CD4-positive, alpha-beta T cell (primary cell): ENCODE data around the gene AQP1. TPM values are rescaled to one million over a fixed set of nuclear protein-coding genes. Genes with fewer than 3 reads are reported as not detected.

Experiments used
- ATAC-seq: fragments of 200-7000 bp; cut with Tn5 transposase; one replicate; pipeline ENCODE4 v1.10.0; 2022; ENCODE audit warnings: mild to moderate bottlenecking; ENCODE audit not compliant: poor library complexity
- CTCF ChIA-PET: fragments of 350-600 bp; sonication (Branson Sonifier 250); formaldehyde crosslinking; loops from one replicate; lab custom pipeline; 2021; ENCODE audit warnings: antibody characterized with exemption, inconsistent platforms; lab: Charles Lee
- POLR2A ChIA-PET: fragments of 350-600 bp; sonication (Branson Sonifier 250); formaldehyde crosslinking; loops from one replicate; lab custom pipeline; 2021; ENCODE audit warnings: antibody characterized with exemption, inconsistent platforms; lab: Charles Lee
- DNase-seq, 14 experiments: peaks; one replicate each; pipeline ENCODE4 v3.0.0-alpha.2; 2013 to 2020; ENCODE audit warnings: mixed read lengths in 2 of 14
- H3K27ac ChIP-seq, 2 donors: one replicate each; pipeline versions ENCODE4 v1.5.1 to v1.7.0; 2013; ENCODE audit warnings: low read length in 2 of 2, low read depth in 1 of 2, mild to moderate bottlenecking in 1 of 2
- H3K27me3 ChIP-seq, 2 experiments: 1 replicate in 1 of 2; 2 replicates in 1 of 2; pipeline versions ENCODE4 v1.6.1 to v1.7.0; 2013; ENCODE audit warnings: low read length in 2 of 2, control low read depth in 1 of 2, mild to moderate bottlenecking in 1 of 2, moderate library complexity in 1 of 2; ENCODE audit not compliant: insufficient read depth in 2 of 2, control insufficient read depth in 1 of 2
- H3K36me3 ChIP-seq: one replicate; pipeline ENCODE4 v1.6.1; 2013; ENCODE audit warnings: low read length, control low read depth; ENCODE audit not compliant: insufficient read depth
- H3K4me1 ChIP-seq: one replicate; pipeline ENCODE4 v1.6.1; 2013; ENCODE audit warnings: low read length, control low read depth; ENCODE audit not compliant: insufficient read depth
- H3K4me3 ChIP-seq: one replicate; pipeline ENCODE4 v1.5.1; 2013; ENCODE audit warnings: mild to moderate bottlenecking, low read length, moderate library complexity
- H3K9me3 ChIP-seq, 2 experiments: 1 replicate in 1 of 2; 2 replicates in 1 of 2; pipeline versions ENCODE4 v1.6.1 to v1.7.0; 2013; ENCODE audit warnings: low read length in 2 of 2, mild to moderate bottlenecking in 2 of 2, control low read depth in 1 of 2, moderate library complexity in 1 of 2; ENCODE audit not compliant: control insufficient read depth in 1 of 2, insufficient read depth in 1 of 2
- H3K27ac Mint-ChIP-seq: one replicate; pipeline ENCODE4 v1.8.0; 2020; ENCODE audit warnings: mixed read lengths
- H3K27me3 Mint-ChIP-seq: one replicate; pipeline ENCODE4 v1.8.0; 2021; ENCODE audit warnings: mixed read lengths
- H3K36me3 Mint-ChIP-seq: one replicate; pipeline ENCODE4 v1.8.0; 2021; ENCODE audit warnings: low read depth, mixed read lengths
- H3K4me1 Mint-ChIP-seq: one replicate; pipeline ENCODE4 v1.8.0; 2021; ENCODE audit warnings: low read depth, mixed read lengths
- H3K4me3 Mint-ChIP-seq: one replicate; pipeline ENCODE4 v1.8.0; 2020; ENCODE audit warnings: mild to moderate bottlenecking, mixed read lengths
- H3K9me3 Mint-ChIP-seq: one replicate; pipeline ENCODE4 v1.8.0; 2020; ENCODE audit warnings: mixed read lengths
- CTCF ChIP-seq: fragments of 200-600 bp; IDR thresholded peaks from one replicate; pipeline ENCODE4 v1.8.0; 2022; ENCODE audit warnings: antibody characterized with exemption, mild to moderate bottlenecking
- intact Hi-C, 2 experiments: fragments of 100-400 bp; cut with DNase I in 1 of 2; cut with micrococcal nuclease in 1 of 2; formaldehyde crosslinking; loops; one replicate each; pipeline versions ENCODE4 v1.15.1 to v1.9.0; 2023 to 2025; cut with DNase I, micrococcal nuclease
- total RNA-seq, 174 experiments: library from RNA in 2 of 174; stranded (reverse) in 2 of 174; gene quantifications; one replicate each; pipeline ENCODE4 v1.2.3 and lab custom pipeline; 2021 to 2026

The AQP1 gene
- total RNA-seq, 2 experiments from 2014 or later: 0.17 to 0.22 TPM

DNA sequence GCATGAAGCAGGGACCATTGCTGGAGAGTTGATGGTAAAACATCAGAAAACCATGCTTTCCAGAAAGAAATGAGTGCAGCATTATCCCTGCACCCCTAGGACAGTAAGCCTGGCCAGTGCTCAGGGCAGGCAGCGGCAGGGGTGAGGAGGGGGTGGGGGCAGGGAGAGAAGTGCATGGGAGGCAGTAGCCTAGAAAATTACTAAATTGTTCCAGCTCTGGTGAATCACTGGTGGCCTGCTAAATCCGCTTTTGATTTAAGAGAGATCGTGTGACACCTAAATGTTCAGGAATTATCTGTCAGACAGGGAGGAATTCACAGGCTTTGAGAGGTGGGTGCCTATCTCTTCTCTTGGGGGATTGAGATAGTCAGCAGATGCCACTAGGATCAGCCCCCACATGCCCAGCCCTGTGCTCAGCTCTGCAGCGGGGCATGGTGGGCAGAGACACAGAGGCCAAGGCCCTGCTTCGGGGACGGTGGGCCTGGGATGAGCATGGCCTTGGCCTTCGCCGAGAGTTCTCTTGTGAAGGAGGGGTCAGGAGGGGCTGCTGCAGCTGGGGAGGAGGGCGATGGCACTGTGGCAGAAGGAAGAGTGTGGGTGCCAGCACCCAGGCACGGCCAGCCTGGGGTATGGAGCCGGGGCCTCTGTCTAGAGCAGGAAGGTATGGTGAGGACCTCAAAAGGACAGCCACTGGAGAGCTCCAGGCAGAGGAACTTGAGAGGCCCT lies 5.0 kb upstream of the AQP1 start:
- ChIA-PET POLR2A (no interaction called here), CTCF (no interaction called here)
- Mint-ChIP-seq H3K9me3 (no peaks in the 10 kb centered on the region), H3K4me3 (no peak overlapping the region), H3K27me3 (no peaks in the 10 kb centered on the region), H3K36me3 (no peaks in the 10 kb centered on the region), H3K27ac (no peak overlapping the region), H3K4me1 (no peaks in the 10 kb centered on the region)
- TF ChIP-seq CTCF: no peak
- Histone ChIP-seq H3K4me1 (no peaks in the 10 kb centered on the region), H3K4me3 (no peak overlapping the region), H3K27me3 (no peaks in the 10 kb centered on the region), H3K27ac (no peak overlapping the region), H3K36me3 (no peaks in the 10 kb centered on the region), H3K9me3 (no peaks in the 10 kb centered on the region)
- intact Hi-C loops: no loop called here
- no peak for ATAC-seq
- no peak for DNase-seq

GRCh38 chr7:30907527-30908267 lies 4.0 kb upstream of the AQP1 start:
- no peak overlapping the region for H3K4me3 Mint-ChIP-seq
- CTCF ChIA-PET: no interaction called here

DNA sequence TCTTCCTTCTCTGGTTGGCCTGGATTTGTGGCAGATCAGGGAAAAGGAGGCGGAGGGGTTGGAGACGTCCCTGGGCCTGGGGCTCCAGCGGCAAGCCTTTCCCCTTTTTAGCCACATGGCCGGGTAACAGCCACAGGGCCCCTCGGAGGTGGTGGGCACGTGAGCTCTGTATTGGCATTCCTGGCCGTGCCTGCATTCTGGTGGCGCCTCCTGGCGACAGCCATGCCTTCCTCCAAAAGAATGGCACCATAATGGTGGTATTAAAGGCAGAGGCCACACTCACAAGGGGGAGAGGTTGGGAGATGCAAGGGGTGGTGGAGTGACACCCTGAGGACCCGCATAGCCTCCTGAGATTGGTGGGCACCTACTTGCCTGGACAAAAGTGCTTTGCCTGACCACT lies 3.0 kb upstream of the AQP1 start:
- DNase-seq (no peak), ATAC-seq (no peak)
- Mint-ChIP-seq H3K4me1 (no peaks in the 10 kb centered on the region), H3K4me3 (no peak overlapping the region), H3K27me3 (no peaks in the 10 kb centered on the region), H3K27ac (no peak overlapping the region), H3K36me3 (no peaks in the 10 kb centered on the region), H3K9me3 (no peaks in the 10 kb centered on the region)
- no peaks in the 10 kb centered on the region for H3K36me3 ChIP-seq
- ChIA-PET CTCF (no interaction called here), POLR2A (no interaction called here)
- no peak overlapping the region for H3K4me3 ChIP-seq
- H3K27me3 ChIP-seq: no peaks in the 10 kb centered on the region
- no peak for TF ChIP-seq CTCF
- H3K27ac ChIP-seq: no peak overlapping the region
- no peaks in the 10 kb centered on the region for H3K4me1 ChIP-seq
- intact Hi-C loops: no loop called here
- no peaks in the 10 kb centered on the region for H3K9me3 ChIP-seq

More at GRCh38 chr7:30907527-30908267, 4.0 kb upstream of the AQP1 start:
- no peak overlapping the region for H3K4me3 ChIP-seq
- Mint-ChIP-seq H3K36me3 (no peaks in the 10 kb centered on the region), H3K27me3 (no peaks in the 10 kb centered on the region), H3K27ac (no peak overlapping the region), H3K9me3 (no peaks in the 10 kb centered on the region), H3K4me1 (no peaks in the 10 kb centered on the region)
- intact Hi-C loops: no loop called here
- H3K27ac ChIP-seq: no peak overlapping the region
- H3K4me1 ChIP-seq: no peaks in the 10 kb centered on the region
- H3K9me3 ChIP-seq: no peaks in the 10 kb centered on the region
- ATAC-seq (no peak), DNase-seq (no peak)
- POLR2A ChIA-PET: no interaction called here
- no peaks in the 10 kb centered on the region for H3K27me3 ChIP-seq
- TF ChIP-seq CTCF: no peak
- no peaks in the 10 kb centered on the region for H3K36me3 ChIP-seq
